NCI-H82 (cell line): ENCODE measurements around the gene SOHLH1.
A peak's percentile ranks its signal among the peaks of the same experiment; 100 is the strongest.
"Not testable (repeated sequence)": the region's sequence is repeated elsewhere in the genome, so short reads cannot be mapped to it uniquely, and the experiment has no call there.

Experiments
- DNase-seq: peaks from one replicate; lab custom pipeline; 2025; lab: John Stamatoyannopoulos, UW

SOHLH1 gene

GRCh38 chr9:135678236-135679017 is 20.9 kb downstream of the SOHLH1 start:
- DNase-seq, result no peak

DNA sequence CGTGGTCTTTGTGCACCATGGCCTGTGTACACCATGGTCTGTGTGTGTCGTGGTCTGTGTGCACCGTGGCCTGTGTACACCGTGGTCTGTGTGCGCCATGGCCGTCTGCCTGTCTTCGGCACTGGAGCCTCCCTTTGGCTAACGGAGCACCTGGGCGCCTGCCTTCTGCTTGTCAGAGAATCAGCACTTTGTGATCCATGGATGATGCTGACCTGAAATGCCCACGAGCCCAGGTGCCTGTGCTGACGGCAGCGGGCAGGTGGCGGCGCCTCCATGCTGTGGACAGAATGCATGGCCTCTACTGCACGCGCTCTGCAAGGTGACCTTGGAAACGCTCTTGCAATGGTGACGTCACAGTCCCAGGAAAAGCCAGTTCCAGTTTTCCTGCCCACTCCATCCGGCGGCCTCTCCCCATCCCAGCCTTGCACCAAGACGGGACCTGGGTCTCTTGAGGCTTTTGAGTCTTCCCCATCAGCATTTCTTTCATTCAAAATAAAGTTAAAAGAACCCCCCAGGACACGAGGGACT is 21.6 kb downstream of the SOHLH1 start:
- DNase-seq, result no peak

DNA sequence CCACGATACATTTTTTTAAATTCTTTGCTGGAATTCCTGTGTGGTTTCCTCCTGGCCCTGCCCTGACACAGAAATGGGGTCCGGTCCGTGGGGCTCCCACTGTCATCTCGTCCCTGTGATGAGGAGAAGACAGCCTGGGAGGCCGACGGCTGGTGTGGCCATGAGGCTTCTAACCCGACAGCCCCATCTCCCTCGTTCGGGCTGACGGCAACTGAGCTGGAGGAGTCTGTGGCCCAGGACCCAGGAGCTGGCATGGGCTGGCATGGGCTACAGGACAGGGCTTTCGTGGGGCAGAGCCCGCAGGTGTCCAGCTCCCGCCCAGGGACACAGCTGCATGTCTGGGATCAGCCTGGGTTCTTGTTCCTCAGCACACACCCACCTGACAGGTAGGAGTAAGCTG is 22.4 kb downstream of the SOHLH1 start:
- no peak for DNase-seq

DNA sequence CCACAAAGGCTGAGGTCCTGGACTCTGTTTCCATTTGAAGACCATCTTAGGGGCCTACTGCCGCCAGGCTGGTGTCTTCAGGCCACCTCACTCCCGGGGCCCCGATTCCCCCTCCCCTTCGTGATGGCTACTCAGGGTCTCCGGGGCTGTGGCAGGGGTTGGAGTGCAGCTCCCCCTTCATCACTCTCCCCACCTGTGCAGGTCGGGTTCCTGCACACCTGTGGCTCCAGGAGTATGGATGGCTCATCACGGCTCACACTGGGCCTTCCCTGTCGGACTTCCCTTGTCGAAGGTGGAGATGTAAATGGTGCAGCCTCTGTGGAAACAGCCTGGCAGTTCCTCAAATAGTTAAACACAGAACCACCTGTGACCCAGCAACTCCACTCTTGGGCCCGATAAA is 24.3 kb downstream of the SOHLH1 start:
- no peak for DNase-seq

DNA sequence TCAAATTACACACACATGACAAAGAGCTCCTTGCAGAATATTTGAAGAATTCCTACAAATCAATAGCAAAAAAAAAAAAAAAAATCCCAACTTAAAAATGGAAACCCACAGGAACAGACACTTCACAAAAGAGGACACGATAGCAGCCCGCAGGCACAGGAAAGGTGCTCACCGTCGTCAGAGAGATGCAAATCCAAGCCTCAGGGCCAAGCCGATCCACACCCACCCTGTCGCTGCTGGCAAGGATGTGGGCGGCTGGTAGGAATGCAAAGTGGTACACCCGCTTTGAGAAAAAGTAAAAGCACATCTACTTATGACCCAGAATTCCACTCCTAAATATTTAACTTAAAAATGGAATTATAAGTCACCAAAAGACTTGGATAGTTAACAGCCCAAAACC is 25.3 kb downstream of the SOHLH1 start:
- no peak for DNase-seq

DNA sequence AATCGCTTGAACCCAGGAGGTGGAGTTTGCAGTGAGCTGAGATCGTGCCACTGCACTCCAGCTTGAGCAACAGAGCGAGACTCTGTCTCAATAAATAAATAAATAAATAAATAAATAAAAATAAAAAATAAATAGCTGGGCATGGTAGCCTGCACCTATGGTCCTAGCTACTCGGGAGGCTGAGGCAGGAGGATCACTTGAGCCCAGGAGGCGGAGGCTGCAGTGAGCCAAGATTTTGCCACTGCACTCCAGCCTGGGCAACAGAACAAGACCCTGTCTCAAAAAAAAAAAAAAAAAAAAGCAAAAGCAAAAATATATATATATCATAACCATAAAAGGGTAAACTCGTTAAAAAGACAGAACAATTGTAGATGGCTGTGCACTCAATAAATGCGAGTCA is 26.5 kb downstream of the SOHLH1 start:
- DNase-seq, result not testable (repeated sequence)

DNA sequence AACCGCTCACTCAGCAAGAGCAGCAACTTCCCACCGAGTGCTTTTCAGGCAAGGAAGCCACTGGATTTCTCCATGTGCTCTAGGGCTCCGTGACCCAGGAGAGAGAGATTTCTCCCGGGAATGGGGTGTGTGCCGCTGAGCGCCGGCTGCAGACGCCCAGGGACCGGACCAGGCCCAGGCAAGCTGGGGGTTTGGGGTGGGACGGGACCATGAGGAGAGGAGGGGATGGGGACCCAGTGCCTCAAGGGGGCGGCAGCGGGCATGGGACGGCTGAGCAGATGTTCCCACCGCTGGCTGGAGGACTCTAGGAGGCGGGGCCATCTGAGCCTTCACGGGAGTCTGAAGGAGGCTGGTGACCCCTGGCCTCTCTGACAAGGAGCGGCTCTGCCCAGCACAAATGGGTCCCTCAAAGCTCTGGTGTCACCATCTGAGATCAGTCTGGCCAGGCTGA is 27.7 kb downstream of the SOHLH1 start:
- DNase-seq, result peak; percentile 11

DNA sequence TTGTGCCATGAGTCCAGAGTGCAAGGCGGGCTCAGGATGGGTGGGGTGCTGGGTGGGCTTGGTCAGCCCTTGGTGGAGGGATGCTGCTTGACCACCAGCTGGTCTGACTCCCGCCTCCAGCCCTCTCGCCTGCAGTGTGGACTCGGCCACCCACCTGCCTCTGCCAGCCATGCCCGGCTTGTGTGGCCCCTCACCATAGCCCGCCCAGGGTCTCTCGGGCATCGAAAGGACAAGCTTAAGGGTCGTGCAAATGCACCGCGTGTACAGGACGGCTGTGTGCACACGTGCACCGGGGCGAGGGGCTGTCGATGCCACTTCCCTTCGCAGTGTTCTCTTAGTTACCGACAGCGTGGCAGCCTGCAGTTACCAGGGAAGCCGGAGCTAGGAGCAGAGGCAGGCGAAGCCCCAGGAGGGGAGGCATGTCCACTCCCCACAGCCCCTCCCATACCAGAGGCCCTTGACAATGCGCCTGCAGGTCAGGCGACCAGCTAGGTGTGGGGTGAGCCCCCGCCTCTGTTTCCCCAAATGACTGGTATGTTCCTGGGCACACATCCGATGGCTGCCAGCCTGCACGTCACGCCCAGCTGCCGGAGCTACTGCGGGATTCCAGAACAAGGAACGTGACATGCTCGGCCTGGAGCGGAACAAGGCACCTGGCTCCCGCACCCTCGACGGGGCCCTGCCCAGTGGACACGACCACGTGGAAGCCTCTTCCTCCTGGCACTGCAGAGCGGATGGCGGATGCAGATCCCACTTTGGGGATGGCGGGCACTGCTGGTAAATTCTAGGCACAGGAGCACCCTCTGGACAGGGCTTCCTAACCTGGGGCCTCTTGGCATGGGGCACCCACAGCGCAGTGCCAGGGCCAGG is 28.3 kb downstream of the SOHLH1 start:
- DNase-seq, result no peak

DNA sequence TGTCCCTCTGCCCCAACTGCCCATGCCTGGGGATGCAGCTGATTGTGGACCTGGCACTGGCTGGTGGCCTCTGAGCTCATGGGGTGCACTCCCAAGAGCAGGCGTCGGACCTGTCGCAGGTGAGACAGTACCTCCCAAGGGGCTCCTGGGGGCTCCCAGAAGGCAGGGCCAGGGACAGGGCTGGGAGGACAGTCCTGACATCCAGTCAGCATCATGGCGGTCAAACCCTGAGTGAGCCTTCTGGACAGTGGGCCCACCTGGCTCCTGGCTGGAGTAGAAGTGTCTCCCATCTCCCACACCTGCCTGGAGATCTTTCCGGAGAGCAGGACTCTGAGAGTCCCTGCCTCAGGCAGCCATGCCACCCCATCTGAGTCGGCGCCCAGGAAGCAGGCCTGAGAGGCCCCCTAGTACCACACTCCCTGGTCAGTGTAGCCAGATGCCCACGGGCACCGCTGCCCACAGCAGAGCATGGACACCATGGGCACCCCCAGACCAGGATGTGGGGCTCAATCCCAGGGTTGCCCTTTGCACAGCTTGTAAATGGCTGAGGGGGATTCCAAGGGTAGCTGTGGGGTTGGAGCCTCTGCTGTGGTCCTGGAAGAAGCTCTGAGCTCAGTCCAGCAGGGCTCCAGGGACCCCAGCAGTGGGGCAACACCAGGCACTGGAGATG is 29.5 kb downstream of the SOHLH1 start:
- DNase-seq, result no peak

- DNase-seq, result not testable (repeated sequence)
These were observed 30.3 kb downstream of the SOHLH1 start for GRCh38 chr9:135669018-135669417.

DNA sequence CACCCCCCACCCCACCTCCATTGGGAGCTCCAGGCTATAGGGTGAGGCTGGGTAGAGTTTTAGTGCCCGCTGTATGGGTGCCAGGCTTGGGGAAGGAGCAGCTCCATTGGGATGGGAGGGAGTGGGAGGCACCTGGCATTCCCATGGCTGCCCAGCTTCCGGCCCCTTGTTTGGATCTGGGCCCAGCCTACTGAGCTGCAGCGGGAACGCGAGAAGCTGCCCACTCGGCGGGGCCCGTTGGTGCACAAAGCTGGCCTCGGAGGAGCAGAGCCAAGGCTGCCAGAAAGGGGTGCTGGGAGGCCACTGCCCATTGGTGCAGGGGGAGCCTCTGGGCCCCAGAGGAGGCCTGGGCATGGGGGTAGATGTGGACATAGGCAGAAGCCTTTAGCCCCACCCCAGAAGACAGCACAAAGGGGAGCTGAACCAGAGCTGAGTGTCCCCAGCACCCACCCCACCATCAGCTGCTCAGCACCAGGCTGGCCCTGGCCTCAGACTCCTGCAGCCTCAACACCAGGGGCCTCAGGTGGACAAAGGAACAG is 31.7 kb downstream of the SOHLH1 start:
- DNase-seq, result no peak

DNA sequence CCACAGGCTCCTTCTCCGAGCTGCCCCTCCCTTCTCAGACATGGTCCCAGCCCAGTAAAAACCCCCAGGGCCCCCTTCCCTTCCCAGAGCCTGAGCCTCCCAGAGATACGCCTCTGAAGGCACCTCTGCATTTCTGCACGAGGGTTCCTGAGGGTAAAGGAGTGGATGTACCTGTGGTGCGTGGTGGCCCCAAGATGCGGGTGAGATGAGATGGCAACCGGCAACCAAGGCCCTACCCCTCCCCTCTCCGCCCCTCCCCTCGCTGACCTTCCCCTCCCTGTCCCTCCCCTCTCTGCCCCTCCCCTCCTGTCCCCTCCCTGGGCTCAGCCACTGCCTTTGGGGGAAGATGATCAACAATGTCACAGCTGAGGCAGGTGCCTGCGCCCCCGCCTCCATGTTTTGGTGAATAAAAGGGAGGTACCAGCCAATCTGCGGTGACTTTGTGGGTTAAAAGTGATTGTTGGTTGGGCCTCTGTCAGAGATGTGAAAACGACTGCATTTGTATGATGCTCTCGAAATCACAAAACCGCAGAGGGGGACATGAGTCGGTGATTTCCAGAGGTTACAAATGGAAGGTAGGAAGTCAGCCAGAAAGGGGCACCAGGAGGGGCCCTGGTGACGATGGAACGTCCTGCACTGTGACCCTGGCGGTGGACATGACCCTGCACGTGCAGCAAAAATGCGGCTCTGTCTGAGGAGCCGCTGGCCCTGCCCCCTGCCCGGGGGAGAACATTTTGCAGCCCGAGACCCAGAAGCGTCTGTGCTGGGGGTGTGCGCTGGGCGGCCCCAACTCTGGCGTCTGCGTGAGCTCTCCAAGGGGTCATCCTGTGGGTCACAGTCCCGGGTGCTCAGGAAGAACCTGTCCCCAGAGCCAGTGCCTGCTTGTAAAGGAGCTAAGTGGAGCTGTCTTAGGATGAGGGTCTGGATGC is 32.5 kb downstream of the SOHLH1 start:
- no peak for DNase-seq

- DNase-seq, result no peak
These were observed 33.5 kb downstream of the SOHLH1 start for GRCh38 chr9:135665795-135666189.

- DNase-seq, result no peak
These were observed 34.2 kb downstream of the SOHLH1 start for GRCh38 chr9:135664801-135665794.

- no peak for DNase-seq
These were observed 35.0 kb downstream of the SOHLH1 start for GRCh38 chr9:135664266-135664665.

GRCh38 chr9:135663857-135664256 is 35.4 kb downstream of the SOHLH1 start:
- DNase-seq, result no peak

GRCh38 chr9:135663451-135663770 is 35.9 kb downstream of the SOHLH1 start:
- DNase-seq, result no peak

DNA sequence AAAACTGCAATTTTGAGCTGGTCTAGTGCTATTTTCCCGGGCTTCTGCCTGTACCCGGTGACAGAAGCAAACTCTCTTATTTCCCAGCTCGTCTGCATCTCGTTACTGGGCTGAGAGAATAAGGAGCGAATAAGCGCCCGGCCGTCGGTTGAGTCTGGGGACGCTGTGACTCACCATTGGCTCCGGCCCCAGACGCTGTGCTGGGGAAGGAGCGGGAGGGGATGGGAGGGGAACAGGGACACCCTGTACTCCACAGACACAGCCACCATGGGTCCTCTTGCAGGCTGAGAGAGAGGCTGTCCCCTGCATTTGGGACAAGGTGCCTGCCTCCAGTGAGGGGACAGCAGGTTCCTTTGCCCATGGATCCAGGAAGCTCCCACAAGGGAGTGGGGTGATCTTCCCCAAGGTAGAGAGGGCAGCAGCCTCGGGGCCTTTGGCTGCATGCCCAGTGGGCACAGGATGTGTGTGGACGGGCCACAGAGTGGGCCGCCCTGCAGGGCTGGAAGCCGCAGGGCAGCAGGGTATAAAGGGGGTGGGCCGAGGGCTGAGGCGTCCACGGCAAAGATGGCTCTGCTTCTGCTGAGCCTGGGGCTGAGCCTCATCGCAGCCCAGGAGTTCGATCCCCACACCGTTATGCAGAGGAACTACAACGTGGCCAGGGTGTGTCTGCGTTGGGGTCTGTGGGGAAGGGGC is 36.4 kb downstream of the SOHLH1 start, which contains the start of gene LCN9:
LCN9 (plus strand) TSS at position 552 of the 693 bp plus-strand sequence; CDS start at position 565, 13 bp downstream.
- no peak for DNase-seq
